Stimulated activated CD8-positive, alpha-beta memory T cell treated with anti-CD3 and anti-CD28 coated beads, Interleukin-7, amount 100 ng/mL, for 1 hour (primary cell): ENCODE measurements around the gene ACSL5.

ENCODE experiments used
- DNase-seq, 2 donors: peaks; one replicate each; pipeline ENCODE4 v3.0.0-alpha.2; 2020; ENCODE audit warnings: low read depth in 2 of 2

Gene ACSL5

DNA sequence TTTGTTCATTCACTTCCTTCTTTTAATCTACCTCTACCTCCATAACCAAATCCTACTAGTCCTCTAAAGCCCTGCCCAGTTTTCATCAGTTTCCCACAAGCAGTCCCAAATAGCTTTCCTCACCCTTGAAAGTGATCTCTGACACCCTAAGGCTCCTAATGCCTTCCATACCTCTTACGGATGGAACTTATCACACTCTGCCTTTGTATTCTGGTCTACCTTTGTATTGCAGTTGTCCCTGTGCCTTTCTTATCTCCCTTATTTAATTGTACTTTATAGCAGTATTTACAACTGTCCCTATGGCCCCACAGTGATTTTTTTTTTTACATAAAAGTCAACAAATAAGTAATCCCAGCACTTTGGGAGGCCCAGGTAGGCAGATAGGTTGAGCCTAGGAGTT, 33.8 kb downstream of the ACSL5 start:
- DNase-seq, result no peak

DNA sequence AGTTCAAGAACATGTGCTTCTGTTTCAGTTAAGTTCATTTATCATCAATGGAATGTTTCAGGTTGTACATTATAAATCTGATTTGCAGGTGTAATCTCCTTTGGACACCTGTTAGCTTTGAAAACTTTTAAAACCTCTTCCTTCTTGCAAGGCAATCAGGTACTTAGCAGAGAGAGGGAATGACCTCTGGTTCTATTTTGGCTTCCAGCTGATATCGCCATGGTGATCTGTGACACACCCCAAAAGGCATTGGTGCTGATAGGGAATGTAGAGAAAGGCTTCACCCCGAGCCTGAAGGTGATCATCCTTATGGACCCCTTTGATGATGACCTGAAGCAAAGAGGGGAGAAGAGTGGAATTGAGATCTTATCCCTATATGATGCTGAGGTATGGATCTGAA, 35.4 kb downstream of the ACSL5 start:
- no peak for DNase-seq

DNA sequence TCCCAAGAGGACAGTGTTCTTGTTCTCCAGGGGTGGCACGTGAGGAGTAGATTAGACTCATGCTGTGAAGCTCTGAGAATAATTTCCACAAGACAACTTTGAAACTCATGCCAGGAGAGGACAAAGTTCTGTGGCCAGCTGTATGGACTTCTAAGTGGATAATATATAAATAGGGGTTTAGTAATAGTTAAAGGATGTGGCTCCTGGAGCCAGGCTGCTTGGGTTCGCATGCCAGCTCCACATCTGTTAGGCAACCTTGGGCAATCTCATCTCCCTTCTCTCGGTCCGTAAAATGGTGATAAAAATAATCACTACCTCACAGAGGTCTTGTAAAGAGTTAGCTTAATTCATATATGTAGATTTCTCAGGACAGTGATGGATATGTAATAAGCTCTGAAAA, 35.8 kb downstream of the ACSL5 start:
- no peak for DNase-seq

DNA sequence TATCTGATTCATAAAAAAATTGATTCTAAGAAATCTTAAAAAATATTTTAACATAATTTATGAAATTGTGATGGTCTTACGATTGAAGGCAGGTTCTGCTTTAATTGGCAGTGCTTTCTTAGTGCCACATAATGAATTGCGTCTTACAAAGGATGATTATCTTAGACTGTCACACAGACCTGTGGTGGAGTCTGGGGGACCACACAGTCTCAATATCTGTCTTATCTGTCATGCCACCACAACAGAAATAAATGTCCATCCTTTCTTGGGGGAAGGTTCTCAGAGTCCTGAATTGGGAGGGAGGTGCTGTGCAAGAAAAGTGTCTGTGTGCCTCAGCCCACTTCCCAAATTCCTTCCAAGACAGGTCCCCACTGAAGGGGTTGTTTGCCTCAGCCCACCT, 38.8 kb downstream of the ACSL5 start:
- no peak for DNase-seq

DNA sequence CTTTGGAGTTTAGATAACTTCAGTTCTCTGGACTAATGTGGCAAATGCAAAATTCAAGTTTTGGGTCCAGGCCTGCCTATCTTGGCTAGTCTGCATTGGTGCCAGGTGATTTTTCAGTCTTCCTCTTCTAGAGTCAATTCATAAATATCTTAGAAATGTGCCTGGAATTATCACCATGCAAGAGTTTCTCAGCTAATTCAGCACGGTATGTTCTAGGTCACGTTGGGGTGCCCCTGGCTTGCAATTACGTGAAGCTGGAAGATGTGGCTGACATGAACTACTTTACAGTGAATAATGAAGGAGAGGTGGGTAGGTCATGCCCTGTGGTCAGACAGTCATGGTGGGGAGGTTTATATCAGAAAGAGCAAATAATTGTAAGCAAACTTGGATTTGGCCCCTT, 47.8 kb downstream of the ACSL5 start:
- DNase-seq, result no peak

DNA sequence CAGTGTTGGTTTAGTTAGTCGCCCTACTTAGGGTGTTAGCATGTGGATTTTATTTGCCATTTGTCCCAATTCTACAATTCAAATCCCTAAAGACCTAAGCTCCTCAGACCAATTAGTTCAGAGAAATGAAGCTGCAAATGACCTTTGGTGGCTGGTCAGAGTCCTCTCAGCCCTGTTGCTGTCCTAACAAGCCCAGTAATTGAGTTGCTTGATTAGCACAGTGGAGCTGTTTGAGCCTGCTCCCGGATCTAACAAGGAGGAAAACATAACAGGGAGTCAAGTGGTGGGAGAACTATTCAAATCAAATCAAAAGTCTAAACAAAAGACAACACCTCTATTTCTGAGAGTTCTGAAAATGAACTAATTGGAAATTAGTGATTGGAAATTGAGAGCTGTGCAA, 50.7 kb downstream of the ACSL5 start:
- DNase-seq, result no peak

DNA sequence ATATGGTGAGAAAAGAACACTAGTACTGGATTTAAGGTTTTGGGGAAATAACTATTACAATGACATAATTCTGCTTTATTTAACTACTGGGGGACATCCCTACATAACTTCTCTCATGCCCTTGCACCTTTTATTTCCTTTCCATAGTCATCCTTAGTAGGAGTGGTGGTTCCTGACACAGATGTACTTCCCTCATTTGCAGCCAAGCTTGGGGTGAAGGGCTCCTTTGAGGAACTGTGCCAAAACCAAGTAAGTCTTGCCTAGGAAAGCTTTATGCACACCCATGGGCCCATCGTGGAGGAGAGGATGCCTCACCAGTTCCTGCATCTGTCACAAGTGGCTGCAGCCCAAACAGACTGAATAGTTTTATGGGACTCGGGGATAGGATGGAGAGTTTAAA, 52.2 kb downstream of the ACSL5 start:
- no peak for DNase-seq

DNA sequence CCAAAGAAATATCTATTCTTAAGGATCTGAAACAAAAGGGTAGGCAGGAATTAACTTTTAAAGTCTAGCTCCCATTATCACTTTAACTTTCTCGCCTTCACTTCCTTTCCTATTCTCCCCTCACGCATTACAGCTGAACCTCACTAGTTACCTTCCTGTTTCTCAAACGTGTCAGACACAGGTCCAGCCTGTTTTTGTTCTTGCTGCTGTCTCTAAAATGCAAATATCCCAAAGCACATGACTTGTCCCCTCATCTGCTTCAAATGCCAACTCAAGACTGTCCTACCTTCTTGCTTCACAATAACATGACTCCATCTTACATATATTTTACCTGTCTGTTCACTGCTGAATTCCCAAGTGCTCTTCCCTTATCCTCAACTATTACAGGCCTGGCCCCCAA, 55.2 kb downstream of the ACSL5 start:
- no peak for DNase-seq

DNA sequence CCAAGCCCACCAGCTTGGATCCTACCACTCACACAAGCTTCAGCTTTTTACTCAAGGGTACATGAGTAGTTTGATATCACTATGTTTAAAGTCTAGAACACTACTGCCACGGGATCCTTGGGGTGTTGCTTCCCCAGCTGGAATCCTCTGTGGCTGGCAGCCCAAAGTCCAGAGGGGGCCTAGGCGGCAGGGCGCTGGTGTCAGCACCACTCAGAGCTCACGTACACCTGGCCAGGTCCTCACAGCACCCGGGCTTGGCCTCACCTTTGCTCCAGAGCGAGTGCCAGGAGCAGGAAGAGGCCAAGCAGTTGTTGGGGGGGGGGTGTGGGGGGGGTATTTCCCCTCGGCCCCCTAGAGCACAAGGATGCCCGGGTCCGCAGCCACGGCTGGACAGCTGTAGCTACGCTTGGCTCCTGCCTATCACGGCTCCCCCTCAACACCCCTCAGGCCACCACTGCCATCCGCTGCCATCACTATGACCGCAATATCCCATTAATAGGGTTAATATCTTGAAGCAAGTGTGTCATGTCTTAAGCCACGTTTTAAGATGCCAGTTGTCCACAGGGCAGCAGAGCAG, 55.8 kb downstream of the ACSL5 start:
- DNase-seq, result no peak

DNA sequence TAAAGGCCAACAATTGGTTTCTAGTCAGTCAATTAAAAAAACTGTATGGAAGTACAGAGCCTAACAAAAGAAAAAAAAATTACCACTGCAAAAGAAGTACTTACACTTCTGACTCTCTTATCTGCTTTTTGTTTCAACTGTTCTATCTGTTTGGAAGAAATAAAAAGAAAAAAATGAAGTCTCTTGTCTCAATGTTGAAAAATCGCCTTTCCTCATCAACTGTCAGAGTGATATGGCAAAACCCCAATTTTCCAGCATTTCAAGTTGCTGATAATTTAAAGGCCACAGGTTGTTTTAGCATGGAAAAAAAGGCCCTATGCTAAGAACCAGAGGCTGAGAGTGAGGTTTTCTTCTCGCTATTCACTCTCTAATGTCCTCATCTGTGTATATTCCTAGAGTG, 59.2 kb downstream of the ACSL5 start:
- no peak for DNase-seq

DNA sequence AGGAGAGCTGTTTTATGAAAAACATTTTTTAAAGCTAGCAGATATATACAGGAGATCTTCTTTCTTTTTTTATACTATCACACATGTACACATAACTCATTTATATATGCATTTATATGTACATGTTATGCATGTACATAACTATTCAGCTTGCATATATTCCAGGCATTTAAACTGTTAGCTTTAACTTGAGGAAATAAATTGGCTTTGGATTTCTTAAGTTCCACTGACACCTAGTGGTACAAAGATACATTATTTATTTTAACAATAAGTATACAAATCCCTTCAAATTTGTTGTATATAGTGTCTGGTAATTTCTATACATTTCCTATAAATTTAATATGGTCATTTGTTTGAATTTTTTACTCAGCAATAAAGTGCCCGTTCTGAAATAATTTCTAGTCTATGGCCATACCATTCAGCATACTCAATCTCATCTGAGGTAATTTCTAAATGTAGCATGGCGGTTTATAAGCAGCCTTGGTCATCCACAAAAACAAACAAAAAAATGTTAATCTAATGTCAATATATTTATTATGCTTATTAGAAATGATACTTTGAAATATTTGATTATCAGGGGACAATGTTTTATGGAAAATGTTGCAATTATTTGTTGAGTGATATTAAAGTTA, 61.2 kb downstream of the ACSL5 start:
- no peak for DNase-seq

DNA sequence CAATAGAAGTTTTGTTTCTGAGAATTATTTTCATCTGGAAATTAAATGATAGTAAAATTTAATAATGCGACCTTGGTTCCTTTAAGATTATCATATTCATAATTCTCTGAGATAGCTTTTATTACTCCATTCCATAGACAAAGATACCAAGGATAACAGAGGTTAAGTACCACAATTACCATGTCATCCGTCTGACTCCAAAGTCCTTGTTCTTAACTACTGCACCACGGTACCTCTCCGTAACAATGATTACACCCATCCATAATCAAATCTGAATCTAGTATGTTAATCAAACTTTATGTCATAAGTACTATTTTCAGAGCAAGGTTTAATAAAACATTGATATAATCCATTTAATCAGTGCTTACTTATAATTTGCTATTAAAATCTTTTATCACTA, 64.4 kb downstream of the ACSL5 start:
- no peak for DNase-seq

DNA sequence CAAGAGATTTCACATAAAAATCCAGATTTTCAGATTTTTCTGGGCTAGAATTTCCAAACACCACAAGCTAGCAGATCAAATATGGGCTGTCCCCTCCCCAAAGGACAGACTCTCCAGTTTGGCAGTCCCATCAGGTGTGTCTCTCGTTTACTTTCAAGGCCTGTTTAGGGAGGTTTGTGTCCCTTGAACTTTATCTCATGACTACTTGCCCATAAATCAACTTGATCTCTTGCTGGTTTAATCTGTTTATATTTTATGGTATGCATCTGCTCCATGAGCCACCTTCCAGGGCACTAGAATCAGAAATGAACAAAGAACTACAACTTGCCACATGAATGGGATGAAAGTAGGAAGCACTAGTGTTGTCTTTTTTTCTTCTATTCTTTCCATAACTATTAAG, 67.6 kb downstream of the ACSL5 start:
- DNase-seq, result no peak

DNA sequence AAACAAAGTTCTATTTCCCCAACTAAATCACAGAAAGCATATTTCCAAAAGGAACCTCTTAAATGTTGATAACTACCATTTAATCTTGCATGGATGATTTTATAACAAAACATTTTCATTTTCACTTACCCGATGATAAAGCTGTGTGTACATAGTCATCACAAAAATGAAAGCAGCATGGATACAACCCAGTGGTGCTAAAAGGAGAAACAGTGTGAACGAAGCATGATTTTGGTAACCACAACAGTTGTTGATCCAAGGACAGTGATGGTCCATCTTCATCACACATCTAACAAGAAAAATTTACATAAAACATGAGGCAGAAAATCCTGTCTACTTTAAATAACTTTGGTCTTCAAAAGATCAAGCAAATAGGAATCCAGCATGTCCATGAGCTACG, 68.1 kb downstream of the ACSL5 start:
- no peak for DNase-seq

DNA sequence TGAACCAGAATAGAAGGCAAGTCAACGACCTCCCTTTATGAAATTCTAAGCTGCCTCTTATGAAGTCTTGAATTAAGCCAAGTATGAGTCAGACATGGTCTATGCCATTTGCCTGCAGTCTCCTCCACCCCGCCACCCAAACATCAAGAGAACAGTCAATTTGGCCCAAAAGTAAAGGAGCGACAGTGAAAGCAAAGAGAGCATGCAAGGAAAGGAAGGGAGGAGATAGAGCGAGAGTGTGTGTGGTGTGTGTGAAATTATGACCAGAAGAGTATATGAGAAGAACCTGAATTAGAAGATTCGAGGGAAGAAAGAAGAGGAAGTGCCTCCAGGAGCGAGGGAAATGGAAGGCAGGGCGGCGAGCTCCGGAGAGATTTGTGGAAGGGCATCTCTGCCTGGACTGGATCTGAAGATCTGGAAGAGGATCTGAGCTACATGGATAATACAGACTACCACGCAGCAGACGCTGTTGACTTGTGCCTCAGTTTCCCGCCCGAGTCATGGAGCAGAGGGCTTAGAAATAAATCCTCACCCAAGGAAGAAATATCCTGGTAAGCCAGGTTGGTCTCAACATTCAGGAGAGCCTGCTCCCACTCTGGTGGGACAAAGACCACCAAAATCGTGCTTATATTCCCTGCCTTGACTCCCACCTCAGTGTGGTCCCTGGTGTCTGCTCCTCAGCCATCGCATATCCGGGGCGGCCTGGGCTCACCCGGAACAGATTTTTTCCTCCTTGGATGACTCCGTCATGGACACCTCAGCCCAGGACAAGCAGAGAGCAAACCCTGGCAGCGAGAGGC, 72.3 kb downstream of the ACSL5 start:
- DNase-seq, result no peak

DNA sequence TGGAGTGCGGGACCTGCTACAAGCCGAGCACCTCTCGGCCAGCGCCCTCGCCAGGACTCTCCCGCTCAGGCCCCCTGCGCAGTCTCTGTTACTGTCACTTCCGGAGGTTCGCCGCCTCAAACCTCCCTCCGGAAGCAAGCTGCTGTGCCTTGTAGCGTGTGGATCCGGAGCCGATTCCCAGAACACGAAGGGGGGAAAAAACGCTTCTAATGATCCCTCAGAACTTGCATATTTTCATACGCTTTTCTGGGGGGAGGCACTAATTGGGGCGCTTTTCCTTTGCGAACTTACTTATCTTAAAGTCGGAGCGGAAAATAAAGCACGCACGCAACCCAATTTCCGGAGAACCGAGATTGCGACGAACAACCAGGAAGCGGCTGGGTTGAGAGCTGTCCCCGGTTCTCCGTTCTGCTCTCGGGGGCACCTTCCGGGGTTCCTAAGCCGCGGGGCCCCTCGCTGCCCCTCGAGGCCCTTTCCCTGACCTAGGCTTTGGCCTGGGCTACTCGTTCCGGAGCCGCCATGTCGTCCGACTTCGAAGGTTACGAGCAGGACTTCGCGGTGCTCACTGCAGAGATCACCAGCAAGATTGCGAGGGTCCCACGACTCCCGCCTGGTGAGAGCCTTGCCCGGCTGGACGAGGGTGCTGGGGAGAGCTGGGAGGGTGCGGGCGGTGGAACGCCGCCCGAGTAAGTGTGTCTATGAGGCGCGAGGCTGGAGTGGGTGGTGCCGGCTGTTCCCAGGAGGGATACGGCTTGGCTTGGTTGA, 73.1 kb downstream of the ACSL5 start, which contains the start of the genes VTI1A and ZDHHC6:
VTI1A (plus strand) TSS at position 361 of the 765 bp plus-strand sequence; CDS start at position 520, 159 bp downstream.
ZDHHC6 (minus strand) TSS at position 60 of the 765 bp plus-strand sequence. CDS start 1,478 bp downstream, outside the sequence.
- DNase-seq, result peak; percentile 62 to 73

DNA sequence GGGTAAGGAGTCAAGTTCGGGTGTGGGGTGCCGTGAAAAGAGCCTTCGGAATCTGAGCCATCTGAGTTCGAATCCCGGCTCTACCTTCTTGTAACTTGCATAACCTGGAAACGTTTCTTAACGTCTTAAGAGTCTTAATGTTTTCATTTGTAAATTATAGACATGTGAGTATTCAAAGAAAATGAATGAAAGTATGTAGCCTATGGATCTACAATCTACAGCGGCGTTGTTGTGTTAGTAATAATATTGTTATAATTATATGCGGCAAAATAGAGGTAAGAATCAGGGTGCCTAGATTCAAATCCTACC, 73.7 kb downstream of the ACSL5 start:
- DNase-seq, result no peak

DNA sequence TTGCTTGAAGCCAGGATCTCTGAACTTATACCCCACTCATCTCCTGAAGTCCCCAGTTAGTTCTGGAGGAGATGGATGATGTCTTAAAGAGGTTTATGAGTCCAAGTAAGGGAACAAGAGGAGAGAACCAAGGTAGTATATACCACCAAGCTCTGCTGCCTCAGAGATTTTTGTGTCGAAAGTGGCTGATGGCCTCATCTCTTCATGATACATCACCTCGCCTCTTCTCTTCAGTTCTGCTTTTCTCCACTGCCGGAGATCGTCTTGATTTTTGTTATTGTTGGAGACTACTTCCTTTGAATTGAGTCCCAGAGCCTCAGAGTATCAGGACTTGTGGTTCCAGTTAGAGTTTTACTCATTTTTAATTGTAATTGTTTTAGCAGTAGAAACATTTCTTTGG, 75.0 kb downstream of the ACSL5 start:
- no peak for DNase-seq

DNA sequence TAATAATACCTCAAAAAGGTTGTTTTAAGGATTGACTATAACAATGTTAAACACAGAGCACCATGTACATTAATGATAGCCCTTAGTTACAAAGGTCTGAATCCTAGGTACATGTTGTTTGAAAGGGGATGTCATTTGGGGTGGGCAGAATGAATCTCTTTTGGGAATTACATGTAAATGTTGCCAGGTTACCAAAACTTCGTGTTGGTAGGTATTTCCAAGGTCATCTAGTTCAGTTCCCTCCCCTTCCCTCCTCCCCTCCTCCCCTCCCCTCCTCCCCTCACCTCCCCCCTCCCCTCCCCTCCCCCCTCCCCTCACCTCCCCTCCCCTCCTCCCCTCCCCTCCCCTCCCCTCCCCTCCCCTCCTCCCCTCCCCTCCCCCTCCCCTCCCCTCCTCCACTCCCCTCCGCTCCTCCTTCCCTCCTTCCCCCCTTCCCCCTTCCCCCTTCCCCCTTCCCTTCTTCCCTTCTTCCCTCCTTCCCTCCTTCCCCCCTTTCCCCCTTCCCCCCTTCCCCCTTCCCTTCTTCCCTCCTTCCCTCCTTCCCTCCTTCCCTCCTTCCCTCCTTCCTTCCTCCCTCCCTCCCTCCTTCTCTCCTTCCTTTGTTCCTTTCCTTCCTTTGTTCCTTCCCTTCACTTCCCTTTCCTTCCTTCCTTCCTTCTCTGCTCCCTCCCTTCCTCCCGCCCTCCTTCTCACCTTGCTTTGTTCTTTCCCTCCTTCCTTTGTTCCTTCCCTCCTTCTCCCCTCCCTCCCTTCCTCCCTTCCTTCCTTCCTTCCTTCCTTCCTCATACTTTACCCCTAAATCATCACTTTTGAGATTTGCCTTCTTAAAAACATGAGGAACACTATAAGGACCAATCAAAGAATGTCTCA, 81.2 kb downstream of the ACSL5 start:
- DNase-seq, result no peak

DNA sequence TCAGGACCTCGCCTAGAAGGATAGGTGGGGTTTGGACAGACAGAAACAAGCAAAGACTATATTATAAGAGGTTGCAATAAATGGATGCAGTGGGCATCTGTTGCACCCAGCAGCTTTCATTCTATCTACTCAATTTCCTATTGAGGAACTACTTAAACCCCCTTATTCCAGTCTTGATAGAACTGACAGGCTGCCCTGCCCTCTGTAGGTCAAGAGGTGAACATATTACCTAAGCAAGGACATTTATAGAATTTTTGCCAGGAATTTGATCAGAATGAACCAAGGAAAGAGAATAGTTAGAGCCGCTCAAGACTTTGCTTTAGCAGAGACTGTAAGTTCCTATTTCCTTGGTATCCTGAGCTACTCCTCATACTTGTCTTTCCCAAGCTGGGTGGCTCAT, 82.6 kb downstream of the ACSL5 start:
- no peak for DNase-seq

DNA sequence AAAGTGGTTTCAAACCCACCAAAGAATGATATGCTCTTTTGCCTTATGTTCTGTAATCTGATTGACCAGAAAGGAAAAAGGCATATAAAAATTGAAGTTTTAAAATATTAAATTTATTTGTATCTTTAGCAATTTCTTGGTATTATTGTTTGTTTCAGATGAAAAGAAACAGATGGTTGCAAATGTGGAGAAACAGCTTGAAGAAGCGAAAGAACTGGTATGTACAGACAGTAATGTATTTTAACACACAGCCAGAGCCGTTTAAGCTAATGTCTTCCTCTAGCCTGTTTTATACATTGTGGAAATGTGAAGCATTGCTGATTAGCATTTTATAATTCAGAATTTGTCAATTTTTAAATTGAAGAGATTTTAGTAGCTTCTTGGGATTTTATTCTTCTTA, 86.5 kb downstream of the ACSL5 start:
- DNase-seq, result no peak
